ENCODE measurements around the gene RNF157. TPM values are rescaled to one million over a fixed set of nuclear protein-coding genes. Genes with fewer than 3 reads are reported as not detected.
A peak's percentile ranks its signal among the peaks of the same experiment; 100 is the strongest.

Gene RNF157
- total and polyA plus RNA-seq, 2 of the 13 experiments (the other 11 are each of a cell fraction or from before 2014, with no cell fraction given) = 0.44 to 1.5 TPM

- TF ChIP-seq ARID3A (IDR thresholded peaks at IDR 0.05; ENCODE audit: low read depth, low read length) (peak; percentile 50; the same call in 1 of the 2 replicates), ZNF609 (CRISPR knock-in tag; IDR thresholded peaks at IDR 0.05; ENCODE audit: borderline replicate concordance) (peak; percentile 86), ZNF883 (CRISPR knock-in tag; IDR thresholded peaks at IDR 0.05; ENCODE audit: not compliant biosample characterization) (no peak), ZFP41 (CRISPR knock-in tag; IDR thresholded peaks at IDR 0.05; ENCODE audit: borderline replicate concordance) (0 out of 2 replicates have a peak, but pooled peaks have one; percentile 6), ZKSCAN8 (CRISPR knock-in tag; IDR thresholded peaks at IDR 0.05; ENCODE audit: borderline replicate concordance) (peak; percentile 95), ZNF354B (CRISPR knock-in tag; IDR thresholded peaks at IDR 0.05) (no peak), ZNF121 (CRISPR knock-in tag; IDR thresholded peaks at IDR 0.05) (no peak; the same call in none of the 2 replicates), ZNF333 (CRISPR knock-in tag; IDR thresholded peaks at IDR 0.05; ENCODE audit: borderline replicate concordance) (no peak), ZBTB43 (CRISPR knock-in tag; conservative IDR thresholded peaks at IDR 0.05) (no peak), HDAC6 (IDR thresholded peaks at IDR 0.05; ENCODE audit: low read depth, low read length) (no peak), NR0B2 (CRISPR knock-in tag; IDR thresholded peaks at IDR 0.05) (no peak), MLX (CRISPR knock-in tag; IDR thresholded peaks at IDR 0.05) (no peak)
Observed at GRCh38 chr17:76138234-76138895, 101.9 kb downstream of the RNF157 start (continued).
